NCI-H526 (cell line): ENCODE data around the gene SUSD1.
A peak's percentile ranks its signal among the peaks of the same experiment; 100 is the strongest.
"Not testable (repeated sequence)": the region's sequence is repeated elsewhere in the genome, so short reads cannot be mapped to it uniquely, and the experiment has no call there.

Experiments
- DNase-seq, 2 experiments: peaks; one replicate each; lab custom pipeline; 2025; lab: John Stamatoyannopoulos, UW

The SUSD1 gene

GRCh38 chr9:112129246-112129645 is 45.9 kb downstream of the SUSD1 start:
- no peak for DNase-seq

- not testable (repeated sequence) for DNase-seq
Observed at GRCh38 chr9:112128399-112128798, 46.7 kb downstream of the SUSD1 start.

- no peak for DNase-seq
Observed at GRCh38 chr9:112127281-112127680, 47.8 kb downstream of the SUSD1 start.

DNA sequence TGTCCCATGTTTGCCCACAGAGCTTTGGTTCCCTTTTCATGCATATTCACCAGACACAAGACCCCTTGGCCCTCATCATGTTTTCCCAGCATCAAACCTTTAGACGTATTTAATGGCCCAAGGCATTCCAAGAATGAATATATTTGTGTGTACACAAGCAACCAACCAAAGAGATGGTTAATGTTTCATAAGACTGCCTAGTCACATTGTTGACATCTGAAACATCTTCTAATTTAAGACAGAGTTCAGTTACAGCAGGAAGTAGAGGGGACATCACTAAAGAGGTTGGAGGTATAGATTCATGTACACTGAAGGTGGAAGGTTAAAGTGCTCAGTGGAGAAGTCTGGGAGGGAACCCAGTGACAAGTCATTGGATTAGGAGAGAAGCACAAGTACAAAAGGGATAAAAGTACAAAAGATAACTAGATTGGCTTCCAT is 49.1 kb downstream of the SUSD1 start:
- no peak for DNase-seq

- no peak for DNase-seq
Observed at GRCh38 chr9:112124156-112124555, 50.9 kb downstream of the SUSD1 start.

DNA sequence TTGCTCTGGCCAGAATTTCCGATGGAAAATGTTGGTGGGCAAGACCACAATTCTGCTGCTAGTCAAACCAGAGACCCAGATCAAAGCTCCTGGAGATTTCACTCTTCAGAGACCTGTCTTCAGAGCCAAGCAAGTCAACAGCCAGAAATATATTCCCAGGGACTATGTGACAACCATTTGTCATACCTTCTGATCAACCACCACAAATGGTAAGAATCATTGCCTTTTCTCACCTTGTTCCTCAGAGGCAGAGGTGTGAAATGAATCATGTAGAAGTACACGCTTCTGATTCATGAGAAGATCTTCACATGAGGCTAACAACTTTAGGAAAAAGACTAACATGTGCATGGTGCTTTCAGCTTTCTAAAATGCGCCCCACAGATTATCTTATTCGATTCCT is 53.5 kb downstream of the SUSD1 start:
- DNase-seq: no peak

GRCh38 chr9:112120439-112120925 is 54.6 kb downstream of the SUSD1 start:
- DNase-seq: no peak

DNA sequence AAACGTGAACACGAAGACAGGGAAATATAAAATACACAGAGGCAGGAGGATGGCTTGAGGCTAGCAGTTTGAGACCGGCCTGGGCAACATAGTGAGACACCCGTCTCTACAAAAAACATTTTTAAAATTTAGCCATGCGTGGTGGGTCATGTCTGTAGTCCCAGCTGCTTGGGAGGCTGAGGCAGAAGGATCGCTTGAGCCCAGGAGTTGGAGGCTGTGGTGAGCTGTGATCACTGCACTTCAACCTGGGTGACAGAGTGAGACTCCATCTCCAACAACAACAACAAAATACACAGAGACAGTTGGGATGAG is 55.1 kb downstream of the SUSD1 start:
- no peak for DNase-seq

DNA sequence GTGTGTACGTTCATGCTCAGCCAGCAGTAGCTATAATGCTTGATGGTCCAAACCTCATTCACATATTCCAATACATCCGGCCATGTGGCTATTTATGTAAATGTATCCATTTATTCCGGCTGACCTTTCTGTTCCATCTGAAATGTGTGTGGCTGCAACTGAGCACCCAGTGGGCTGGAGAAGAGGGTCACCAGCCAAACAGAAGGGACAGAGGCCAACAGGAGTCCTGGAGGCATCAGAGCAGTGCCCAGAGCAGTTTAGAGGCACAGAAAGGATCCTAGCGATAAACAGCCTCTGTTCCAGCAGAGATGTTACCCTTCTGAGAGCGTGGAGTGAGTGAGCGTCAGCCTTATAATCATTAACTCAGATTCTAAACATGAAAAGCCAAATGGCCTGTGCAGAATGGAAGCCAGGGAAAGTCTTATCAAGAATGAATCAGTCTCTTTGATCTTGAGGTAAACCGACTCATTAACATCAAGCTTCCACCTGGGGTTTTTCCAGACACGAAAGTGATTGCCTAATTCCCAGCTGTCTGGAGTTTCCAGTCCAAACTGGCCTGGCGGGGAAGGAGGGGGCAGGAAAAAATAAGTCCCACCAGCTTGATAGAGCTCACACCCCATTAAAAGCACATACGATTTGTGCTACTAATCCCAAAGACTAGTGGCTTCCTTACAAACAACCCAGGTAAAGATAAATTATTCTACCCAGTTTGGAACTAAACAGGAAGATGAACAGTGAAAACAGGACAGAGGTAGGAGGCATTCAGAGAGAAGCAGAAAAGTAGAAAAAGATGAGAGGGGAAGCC is 55.7 kb downstream of the SUSD1 start:
- DNase-seq: peak; percentile 13 to 19

DNA sequence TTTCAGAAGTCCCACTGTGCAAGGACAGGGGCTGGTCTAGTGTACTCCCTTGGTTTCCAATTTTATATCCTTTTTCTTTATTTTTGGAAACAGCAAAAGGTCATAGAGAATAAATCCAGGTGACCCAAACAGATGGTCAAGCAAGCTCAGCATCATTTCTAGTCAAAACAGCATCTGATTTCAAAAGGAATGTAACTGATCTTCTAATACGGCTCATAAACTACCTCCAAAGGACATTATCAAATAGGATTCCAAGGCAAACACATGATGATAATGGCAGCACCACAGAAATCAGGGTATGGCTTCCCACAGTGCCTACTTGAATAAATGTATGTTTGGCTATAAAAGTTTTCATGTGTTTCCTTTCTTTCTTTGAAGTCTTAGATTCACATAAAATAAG is 57.1 kb downstream of the SUSD1 start:
- DNase-seq: no peak

DNA sequence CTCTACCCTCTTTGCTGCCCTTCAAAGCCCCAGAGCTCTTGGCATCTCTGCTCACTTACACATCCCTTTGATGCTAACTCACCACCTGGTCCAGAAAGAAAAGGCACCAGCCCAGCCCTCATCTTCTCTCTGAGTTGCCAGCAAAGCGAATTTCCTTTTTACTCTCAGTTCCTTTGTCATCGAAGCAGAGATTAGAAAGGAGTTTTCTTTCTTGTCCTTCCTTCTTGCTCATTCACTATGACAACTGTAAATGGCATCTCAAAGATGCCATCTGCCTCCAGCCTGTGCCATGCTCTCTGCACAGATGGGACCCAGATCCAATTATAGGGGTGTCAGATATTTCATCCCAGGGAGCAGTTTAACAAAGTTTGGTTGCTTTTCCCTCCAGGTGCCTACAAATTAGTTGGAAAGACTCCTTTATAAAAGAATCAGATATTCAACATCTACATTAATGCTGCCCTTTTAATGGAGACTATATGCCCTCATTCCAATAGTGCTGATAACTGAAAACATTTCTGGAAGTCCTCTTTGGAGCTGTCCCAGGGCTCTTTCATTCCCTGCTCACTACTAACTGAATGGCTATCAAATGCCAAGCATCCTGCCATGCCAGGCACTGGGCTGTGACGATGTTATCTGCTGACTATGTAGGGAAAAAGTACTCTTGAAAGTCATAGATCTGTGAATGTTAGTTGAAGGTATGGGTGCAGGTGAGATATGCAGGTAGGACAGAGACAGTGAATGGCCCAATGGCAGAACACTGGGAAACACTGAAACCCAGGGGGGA is 58.9 kb downstream of the SUSD1 start:
- no peak for DNase-seq

DNA sequence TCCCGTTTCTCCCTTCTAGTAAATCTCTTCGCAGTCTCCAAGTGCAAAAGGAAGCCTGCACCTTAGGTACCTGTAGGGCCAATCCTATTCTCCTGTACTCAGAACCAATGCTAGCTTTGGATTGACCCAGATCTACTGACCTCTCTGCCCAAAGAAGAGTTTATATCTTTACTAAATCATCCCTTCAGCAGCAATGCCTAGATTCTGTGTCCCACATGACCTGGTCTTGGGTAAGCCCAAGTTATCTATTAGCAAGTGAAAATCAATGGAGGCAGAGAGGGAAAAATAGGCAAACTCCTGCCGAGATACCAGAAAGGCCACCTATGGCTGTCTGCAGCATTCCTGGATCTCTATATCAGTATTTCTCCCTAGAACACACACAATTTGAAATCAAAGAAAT is 60.0 kb downstream of the SUSD1 start:
- no peak for DNase-seq

- DNase-seq: peak; percentile 26 to 64
Observed at GRCh38 chr9:112112941-112113681, 62.0 kb downstream of the SUSD1 start.

DNA sequence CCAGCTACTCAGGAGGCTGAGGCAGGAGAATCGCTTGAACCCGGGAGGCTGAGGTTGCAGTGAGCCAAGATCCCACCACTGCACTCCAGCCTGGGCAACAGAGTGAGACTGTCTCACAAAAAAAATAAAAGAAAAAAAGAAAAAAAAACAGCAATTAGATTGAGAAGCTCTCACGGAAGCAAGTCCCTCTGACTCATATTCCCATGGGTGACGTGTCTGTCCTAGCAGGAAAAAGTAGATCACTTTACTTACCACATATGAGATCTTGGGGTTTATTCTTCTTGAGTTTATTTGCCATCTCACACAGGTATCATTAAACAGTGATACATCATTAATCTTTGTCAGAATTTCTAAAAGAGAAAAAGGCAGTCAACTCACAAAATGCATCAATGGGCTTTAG is 62.6 kb downstream of the SUSD1 start:
- DNase-seq: no peak

DNA sequence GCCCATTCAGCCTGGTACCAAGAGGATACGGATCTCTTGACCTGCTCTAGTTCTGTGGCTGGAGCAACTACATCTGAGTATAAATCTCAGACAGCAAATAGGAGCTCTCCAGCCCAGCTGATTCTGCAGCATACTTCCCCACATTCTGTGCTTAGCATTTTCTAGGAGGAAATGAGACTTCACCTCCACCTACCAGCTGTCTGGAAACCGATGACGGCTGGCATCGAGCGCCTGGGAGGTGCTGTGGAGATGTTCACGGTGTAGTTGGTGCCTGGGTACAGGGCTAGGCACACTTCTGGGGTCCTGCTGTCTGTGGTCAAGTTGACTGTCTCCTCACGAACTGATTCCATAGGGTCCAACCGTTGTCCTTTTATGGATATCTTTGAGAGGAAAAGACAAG is 63.6 kb downstream of the SUSD1 start:
- no peak for DNase-seq

DNA sequence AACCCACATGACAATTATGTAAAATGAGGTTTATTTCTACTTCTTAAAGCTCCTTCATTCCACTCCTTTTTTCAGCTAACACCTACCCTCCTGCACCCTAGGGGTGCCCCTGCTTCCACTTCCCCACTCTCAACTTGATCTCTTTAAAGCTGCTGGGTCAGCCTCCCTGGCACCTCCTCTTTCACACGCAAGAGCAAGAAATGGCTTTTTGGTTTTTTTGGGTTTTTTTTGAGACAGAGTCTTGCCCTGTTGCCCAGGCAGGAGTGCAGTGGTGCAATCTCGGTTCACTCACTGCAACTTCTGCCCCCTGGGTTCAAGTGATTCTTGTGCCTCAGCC is 64.4 kb downstream of the SUSD1 start:
- no peak for DNase-seq

- no peak for DNase-seq
Observed at GRCh38 chr9:112110094-112110776, 64.9 kb downstream of the SUSD1 start.

DNA sequence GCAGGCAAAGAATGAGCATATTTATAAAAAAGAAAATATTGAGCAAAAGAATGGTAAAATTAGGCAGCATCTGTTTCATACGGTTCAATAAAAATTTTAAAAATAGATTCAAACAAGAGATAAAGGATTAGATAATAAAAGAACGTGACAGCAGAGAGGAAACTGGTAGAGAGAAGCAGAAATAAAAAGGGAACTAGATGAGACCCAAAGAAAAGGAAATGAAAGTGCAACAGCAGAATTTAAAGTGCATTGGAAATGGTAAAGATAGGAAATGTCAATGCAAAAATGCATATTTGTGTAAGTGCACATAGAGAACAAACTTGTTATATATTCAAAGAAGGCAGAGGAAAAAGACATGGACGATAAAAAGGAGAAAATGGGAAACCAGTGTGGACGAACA is 70.2 kb downstream of the SUSD1 start:
- DNase-seq: no peak

GRCh38 chr9:112104401-112104800 is 70.7 kb downstream of the SUSD1 start:
- no peak for DNase-seq

- DNase-seq: no peak
Observed at GRCh38 chr9:112103405-112103804, 71.7 kb downstream of the SUSD1 start.

- DNase-seq: peak; percentile 5 to 56
Observed at GRCh38 chr9:112097712-112098688, 77.1 kb downstream of the SUSD1 start.
